Liver (tissue), 3 donors: ENCODE results near the gene MT1E.

Experiments
- FOXA1 ChIP-seq: IDR thresholded peaks from 2 replicates; pipeline ENCODE4 v1.6.1; 2016; ENCODE audit warnings: antibody characterized with exemption
- JUND ChIP-seq, 2 donors: IDR thresholded peaks; 2 replicates each; pipeline ENCODE4 v1.6.1; 2016; ENCODE audit warnings: antibody characterized with exemption in 2 of 2
- RAD21 ChIP-seq, 2 donors: IDR thresholded peaks; 2 replicates each; pipeline ENCODE4 v1.6.1; 2016; ENCODE audit warnings: antibody characterized with exemption in 2 of 2, mild to moderate bottlenecking in 2 of 2
- SP1 ChIP-seq: IDR thresholded peaks from 2 replicates; pipeline ENCODE4 v1.6.1; 2018; ENCODE audit warnings: antibody characterized with exemption, mild to moderate bottlenecking
- TAF1 ChIP-seq: conservative IDR thresholded peaks from 2 replicates; pipeline ENCODE4 v1.6.1; 2016; ENCODE audit warnings: antibody characterized with exemption, mild to moderate bottlenecking
- YY1 ChIP-seq: IDR thresholded peaks from 2 replicates; pipeline ENCODE4 v1.6.1; 2016; ENCODE audit warnings: antibody characterized with exemption, mild to moderate bottlenecking
- TF ChIP-seq, protein P1 (sequence below): fragments of 150-350 bp; IDR thresholded peaks from 2 replicates; pipeline ENCODE4 v1.5.1; 2017; ENCODE audit warnings: improper control_type of control experiment, low read depth, low read length; ENCODE audit not compliant: missing input control
- TF ChIP-seq, protein P2 (sequence below): IDR thresholded peaks from 2 replicates; pipeline ENCODE4 v1.6.1; 2016; ENCODE audit warnings: antibody characterized with exemption
- donor health status: healthy.
- donor health status: healthy.

DNA sequence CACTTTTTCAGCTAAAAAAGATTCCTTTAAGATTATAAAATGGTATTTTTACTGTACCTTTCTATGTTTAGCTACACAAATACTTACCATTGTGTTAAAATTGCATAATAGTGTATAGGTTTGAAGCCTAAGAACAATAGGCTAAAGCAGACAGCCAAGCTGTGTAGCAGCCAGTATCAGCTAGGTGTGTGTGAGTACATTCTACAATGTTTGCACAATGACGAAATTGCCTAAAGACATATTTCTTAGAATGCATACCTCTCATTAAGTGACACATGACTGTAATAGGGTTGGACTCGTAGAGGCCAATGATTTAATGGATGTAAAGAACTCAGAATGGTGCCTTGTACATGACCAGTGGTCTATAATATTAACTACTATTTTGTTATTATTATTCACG, 24.2 kb downstream of the MT1E start:
- TF ChIP-seq, protein P1, sequence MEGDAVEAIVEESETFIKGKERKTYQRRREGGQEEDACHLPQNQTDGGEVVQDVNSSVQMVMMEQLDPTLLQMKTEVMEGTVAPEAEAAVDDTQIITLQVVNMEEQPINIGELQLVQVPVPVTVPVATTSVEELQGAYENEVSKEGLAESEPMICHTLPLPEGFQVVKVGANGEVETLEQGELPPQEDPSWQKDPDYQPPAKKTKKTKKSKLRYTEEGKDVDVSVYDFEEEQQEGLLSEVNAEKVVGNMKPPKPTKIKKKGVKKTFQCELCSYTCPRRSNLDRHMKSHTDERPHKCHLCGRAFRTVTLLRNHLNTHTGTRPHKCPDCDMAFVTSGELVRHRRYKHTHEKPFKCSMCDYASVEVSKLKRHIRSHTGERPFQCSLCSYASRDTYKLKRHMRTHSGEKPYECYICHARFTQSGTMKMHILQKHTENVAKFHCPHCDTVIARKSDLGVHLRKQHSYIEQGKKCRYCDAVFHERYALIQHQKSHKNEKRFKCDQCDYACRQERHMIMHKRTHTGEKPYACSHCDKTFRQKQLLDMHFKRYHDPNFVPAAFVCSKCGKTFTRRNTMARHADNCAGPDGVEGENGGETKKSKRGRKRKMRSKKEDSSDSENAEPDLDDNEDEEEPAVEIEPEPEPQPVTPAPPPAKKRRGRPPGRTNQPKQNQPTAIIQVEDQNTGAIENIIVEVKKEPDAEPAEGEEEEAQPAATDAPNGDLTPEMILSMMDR, result no peak
- TF ChIP-seq RAD21 (IDR thresholded peaks at IDR 0.05) (no peak), FOXA1 (no peak), JUND (IDR thresholded peaks at IDR 0.05) (no peak), TAF1 (no peak), SP1 (no peak), YY1 (no peak)
- TF ChIP-seq, protein P2, sequence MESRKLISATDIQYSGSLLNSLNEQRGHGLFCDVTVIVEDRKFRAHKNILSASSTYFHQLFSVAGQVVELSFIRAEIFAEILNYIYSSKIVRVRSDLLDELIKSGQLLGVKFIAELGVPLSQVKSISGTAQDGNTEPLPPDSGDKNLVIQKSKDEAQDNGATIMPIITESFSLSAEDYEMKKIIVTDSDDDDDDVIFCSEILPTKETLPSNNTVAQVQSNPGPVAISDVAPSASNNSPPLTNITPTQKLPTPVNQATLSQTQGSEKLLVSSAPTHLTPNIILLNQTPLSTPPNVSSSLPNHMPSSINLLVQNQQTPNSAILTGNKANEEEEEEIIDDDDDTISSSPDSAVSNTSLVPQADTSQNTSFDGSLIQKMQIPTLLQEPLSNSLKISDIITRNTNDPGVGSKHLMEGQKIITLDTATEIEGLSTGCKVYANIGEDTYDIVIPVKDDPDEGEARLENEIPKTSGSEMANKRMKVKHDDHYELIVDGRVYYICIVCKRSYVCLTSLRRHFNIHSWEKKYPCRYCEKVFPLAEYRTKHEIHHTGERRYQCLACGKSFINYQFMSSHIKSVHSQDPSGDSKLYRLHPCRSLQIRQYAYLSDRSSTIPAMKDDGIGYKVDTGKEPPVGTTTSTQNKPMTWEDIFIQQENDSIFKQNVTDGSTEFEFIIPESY, result no peak
